CD4-positive, alpha-beta T cell treated with Interleukin-1 beta for 1 hour (primary cell): ENCODE data around the gene ZNF771.
A peak's percentile ranks its signal among the peaks of the same experiment; 100 is the strongest.
"Not testable (repeated sequence)": the region's sequence is repeated elsewhere in the genome, so short reads cannot be mapped to it uniquely, and the experiment has no call there.

ENCODE experiments used
- DNase-seq, 2 donors: peaks; one replicate each; pipeline ENCODE4 v3.0.0-alpha.2; 2020 to 2022

The ZNF771 gene

DNA sequence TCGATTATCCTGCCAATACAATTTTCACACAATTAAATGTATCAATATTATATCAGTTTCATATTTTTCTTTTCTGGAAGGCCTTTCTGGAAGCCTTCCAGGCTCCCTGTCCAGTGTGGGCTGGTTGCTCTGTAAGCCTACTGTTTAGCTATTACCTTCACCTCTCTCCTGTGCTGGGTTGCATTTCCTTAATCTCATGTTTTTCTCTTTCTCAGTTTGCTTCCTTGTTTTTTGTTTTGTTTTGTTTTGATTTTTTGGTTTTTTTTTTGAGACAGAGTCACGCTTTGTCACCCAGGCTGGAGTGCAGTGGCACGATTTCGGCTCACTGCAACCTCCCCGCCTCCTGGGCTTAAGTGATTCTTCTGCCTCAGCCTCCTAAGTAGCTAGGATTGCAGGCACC is 31.4 kb downstream of the ZNF771 start:
- no peak for DNase-seq

DNA sequence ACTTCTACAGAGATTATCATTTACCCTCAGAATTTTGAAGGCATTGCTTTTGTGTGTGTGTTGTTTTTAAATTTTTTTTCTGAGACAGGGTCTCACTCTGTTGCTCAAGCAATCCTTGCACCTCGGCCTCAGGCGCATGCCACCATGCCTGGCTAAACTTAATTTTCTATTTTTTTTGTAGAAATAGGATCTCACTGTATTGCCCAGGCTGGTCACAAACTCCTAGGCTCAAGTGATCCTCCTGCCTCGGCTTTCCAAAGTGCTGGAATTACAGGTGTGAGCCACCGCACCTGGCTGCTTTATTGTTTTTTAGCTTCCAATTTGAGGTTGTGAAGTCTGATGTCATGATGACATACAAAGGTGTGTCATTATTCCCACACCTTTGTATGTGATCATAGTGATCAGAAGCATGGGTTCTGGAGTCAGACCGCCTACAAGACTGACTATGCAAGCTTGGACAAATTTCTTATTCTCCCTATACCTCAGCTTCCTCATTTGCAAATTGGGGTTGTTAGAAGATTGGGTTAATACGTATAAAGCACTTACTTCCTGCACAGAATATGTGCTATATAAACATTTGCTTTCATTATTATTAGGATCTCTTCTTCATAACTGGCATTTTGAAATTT is 32.4 kb downstream of the ZNF771 start:
- no peak for DNase-seq

DNA sequence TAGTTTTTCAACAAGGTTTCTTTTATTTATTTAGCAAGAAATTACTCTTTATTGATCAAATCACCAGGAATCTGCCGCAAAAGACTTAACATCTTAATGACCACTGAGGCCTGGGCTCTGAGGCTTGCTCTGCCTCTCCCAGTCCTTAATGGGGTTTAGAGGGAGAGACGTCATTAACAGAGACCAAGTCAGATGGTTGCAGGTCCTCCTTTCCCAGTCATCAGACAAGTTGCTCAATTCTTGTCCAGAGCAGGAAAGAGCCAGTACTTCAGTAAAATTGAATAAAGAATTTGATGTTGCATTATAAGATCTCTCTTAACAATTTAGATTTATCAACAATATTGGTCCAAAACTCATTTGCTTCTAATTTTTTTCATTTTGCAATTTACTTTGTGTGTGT is 36.2 kb downstream of the ZNF771 start:
- DNase-seq, result no peak

DNA sequence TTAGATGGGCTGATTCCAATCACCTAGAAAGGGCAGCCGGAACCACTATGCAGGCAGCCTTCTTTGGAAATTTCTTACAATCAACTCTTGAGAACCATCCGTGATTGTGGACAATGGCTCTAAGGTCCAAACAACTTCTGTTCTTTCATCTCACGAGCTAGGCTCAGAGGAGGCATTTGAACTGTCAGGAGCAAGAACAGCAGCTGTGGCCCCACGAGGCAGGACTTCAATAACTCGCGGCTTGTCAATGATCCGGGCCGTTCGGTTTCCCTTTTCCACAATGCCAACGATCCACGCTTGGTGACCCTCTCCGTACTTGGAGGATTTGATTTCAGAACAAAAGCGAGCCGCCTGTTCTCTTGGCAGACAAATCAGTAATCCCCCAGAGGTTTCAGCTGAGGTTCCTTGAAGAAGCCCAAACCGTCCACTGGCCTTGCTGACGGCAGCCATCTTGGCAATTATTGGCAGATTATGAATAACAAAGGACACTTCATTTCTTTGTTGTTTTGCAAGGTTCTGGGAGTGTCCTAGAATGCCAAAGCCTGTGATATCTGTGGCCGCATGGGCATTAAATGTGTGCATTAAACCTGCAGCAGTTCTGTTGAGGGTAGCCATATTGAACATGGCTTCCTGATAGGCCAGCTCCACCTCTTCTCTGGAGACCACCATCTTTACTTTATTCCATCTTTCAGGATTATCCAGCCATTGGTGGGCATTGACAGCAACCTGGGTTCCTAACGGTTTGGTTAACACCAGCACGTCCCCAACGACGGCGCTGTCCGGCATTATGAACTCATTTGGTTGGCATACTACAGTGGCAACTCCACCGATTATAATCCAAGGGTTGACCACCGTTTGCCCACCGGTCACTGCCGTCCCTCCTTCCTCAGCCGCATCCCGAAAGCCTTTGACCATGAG is 37.1 kb downstream of the ZNF771 start:
- DNase-seq, result no peak

DNA sequence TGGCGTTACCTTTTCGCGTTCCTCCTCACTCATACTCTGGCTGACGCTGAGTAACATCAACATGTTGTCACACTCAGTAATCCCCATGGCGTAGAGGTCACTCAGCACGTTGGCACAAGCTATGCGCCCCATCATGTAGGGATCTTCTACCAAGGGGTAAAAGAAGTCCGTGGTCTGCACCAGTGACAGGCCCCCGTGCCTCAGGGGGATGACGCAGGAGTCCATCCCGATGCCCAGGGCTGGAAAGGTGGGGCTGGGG is 37.7 kb downstream of the ZNF771 start:
- no peak for DNase-seq

DNA sequence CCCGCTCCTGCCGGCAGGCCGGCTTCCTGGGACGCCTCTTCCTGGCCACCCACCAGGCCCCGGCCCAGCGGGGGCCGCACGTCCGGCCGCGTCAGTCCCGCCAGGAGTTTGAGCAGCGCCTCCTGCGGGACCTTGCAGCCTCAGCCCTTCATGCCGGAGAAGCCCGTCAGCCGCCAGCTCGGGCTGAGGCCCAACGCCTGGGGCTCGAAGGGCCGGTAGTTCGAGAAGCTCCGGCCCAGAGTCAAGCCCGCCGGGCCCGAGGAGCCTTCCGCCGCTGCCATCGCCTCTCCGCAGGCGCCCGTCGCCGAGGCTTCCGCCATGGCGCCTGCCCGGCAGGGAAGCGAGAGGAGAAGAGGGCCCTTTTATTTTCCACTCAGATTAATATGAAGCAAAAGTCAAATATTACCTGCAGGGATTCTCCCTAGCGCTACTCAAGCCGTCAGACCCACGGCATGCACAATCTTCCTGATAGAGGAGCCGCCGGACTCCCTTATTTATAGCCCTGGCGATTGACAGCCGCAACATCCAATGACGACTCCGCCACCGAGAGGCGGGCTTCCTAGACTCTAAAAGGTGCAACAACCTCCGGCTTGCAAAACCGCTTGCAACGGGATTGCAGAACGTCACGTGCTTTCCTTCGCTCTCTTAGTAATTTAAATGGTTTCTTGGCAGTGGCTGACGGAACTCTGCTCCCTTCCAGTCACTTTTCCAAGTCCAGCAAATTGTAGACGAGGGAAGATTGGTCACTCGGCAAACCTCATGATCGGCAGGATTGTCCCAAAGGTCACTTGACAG is 38.2 kb downstream of the ZNF771 start, which contains the start of gene SEPHS2:
Gene SEPHS2 (minus strand): TSS at position 467 of the 795 bp plus-strand sequence. CDS start 147 bp downstream, at position 320.
- DNase-seq, result peak; percentile 95 to 96

DNA sequence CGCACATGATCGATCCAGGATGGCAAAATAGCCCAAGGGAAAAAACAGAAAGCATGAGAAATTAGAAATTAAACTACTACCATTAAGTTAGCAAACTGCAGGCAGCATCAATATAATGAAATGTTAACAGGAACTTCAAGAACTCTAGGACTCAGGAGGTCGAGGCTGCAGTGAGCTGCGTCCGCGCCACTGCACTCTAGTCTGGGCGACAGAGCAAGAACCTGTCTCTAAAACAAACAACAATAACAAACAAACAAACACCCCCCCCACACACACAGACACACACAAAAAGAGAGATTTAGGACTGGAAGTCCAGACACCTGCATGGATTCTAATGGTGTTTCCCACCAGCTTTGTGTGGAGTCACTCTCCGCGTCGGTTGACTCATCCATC is 38.8 kb downstream of the ZNF771 start:
- no peak for DNase-seq

DNA sequence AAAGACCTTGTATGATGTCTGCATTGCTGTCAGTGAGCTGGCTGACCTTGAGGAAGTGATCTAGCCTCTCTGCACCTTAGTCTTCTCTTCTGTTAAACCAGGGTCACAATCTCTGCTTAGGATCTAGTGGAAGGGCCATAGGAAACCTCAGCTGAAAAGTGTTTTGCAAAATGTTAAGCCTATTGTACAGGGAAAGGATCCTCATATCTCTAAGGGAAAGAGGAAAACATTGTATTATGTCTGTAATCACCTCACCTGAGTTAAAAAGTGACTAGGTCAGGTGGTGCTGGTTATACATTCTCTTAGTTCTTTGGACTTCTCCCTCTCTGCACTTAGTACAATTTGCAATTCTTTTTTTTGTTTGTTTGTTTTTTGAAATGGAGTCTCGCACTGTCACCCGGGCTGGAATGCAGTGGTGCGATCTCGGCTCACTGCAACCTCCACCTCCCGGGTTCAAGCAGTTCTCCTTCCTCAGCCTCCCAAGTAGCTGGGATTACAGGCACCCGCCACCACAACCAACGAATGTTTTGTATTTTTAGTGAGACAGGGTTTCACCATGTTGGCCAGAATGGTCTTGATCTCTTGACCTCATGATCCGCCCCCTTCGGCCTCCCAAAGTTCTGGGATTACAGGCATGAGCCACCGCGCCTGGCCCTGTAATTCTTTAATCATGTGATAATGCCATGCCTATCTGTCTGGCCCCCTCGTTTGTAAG is 40.3 kb downstream of the ZNF771 start:
- no peak for DNase-seq

DNA sequence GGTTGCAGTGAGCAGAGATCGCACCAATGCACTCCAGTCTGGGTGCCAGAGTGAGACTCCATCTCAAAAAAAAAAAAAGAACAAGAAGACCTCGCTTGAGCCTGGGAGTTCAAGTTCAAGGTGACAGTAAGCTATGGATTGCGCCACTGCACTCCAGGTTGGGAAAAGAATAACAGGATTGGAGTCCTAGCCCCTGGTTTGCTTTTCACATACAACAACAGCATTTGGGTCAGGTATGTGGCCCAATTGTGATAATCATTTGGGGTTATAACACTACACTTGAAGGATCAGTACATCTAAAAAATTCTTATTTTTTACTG is 41.7 kb downstream of the ZNF771 start:
- no peak for DNase-seq

DNA sequence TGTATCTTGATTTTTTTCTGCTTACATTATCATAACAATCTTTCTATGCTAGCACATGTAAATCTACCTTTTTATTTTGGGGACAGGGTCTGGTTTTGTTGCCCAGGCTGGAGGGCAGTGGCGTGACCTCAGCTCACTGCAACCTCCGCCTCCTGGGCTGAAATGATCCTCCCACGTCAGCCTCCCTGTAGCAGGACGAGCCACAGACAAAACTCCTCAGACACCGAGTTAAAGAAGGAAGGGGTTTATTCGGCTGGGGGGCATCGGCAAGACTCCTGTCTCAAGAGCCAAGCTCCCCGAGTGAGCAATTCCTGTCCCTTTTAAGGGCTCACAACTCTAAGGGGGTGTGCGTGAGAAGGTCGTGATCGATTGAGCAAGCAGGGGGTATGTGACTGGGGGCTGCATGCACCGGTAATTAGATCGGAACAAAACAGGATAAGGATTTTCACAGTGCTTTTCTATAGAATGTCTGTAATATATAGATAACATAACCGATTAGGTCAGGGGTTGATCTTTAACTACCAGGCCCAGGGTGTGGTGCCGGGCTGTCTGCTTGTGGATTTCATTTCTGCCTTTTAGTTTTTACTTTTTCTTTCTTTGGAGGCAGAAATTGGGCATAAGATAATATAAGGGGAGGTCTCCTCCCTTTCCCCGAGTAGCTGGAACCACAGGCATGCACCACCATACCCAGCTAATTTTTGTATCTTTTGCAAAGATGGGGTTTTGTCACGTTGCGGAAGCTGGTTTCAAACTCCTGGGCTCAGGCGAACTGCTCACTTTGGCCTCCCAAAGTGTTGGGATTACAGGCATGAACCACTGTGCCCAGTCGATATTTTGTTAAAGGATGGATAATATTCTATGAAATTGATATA is 45.5 kb downstream of the ZNF771 start:
- not testable (repeated sequence) for DNase-seq

DNA sequence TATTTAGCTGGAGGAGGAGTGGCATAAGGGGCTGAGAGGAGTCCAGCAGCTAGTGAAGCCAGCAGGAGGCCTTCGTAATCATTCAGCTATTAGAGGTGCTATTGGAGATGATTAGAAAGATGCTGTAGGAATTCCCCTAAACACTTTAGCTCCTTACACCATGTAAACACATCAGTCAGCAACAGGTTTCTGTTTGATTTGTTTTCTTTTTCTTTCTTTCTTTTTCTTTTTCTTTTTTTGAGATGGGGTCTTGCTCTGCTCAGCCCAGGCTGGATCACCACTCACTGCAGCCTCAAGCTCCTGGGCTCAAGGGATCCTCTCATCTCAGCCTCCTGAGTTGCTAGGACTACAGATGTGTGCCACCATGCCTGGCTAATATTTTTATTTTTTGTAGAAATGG is 48.9 kb downstream of the ZNF771 start:
- no peak for DNase-seq

DNA sequence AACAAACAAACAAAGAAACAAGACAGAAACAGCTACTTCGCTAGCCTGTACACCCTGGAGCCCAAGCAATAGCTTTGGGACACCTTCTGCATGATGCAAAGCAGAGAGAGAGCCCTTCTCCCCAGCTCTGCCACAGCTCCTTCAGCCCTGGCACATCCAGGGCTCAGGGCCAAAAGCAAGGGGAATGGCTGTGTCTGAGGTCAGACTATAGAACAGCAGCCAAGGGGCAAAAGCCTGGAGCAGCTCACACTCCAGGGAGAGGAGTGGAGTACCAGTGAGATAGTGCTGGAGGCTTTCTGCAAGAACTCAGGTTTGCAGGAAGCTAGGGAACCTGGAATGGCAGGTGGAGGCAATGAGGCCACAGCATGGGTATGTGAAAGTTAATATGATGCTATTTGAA is 49.9 kb downstream of the ZNF771 start:
- DNase-seq, result no peak

DNA sequence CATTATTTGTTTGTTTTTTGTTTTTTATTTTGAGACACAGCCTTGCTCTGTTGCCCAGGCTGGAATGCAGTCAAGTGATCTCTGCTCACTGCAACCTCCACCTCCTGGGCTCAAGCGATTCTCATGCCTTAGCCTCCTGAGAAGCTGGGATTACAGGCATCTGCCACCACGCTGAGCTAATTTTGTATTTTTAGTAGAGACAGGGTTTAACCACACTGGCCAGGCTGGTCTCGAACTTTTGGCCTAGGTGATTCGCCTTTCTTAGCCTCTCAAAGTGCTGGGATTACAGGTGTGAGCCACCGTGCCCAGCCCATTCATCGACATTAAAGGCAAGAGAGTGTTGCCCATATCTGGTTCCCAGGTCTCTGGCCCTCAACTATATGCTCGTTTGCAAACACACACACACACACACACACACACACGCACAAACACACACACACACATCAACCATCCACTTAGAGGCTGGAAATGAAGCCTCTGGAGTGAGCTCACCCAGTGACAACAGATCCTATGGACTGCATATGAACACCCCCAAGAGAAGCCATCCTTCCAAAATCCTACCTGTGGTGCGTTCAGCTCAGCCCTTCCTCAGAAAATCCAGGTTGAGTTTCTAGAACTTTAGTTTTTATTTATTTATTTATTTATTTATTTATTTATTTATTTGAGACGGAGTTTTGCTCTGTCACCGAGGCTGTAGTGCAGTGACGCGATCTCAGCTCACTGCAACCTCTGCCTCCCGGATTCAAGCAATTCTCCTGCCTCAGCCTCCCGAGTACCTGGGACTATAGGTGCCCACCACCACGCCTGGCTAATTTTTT is 50.5 kb downstream of the ZNF771 start:
- DNase-seq, result no peak

DNA sequence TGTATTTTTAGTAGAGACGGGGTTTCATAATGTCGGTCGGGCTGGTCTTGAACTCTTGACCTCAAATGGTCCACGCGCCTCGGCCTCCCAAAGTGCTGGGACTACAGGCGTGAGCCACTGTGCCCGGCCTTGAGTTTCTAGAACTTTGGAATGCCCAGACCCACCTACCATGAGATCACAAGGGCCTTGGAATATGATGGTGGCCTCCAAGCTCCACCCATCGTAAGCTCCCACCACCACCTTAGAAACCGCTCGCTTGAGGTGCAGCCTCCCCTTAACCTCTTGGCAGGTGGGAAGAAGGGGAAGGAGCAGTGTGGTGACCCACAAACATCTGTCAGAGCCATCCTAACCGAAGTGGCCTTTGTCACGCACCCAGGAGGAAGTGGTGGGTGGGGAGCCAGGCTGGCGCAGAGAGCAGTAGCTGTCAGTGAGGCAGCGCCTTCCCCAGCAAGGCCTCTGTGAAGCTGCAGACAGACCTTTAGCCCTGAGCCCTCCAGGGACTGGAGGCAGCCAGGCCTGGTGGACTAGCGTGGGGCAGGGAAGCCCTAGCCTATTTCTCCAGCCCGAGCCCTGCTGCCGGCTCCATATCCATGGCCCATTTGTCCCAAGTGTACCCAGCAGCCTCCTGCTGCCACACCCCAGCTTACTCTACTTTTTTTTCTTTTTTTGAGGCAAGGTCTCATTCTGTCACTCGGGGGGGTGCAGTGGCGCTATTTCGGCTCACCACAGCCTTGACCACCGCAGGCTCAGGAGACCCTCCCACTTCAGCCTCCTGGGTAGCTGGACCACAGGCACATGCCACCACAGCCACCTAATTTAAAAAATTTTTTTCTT is 51.4 kb downstream of the ZNF771 start:
- peak; percentile 76 to 79 for DNase-seq

DNA sequence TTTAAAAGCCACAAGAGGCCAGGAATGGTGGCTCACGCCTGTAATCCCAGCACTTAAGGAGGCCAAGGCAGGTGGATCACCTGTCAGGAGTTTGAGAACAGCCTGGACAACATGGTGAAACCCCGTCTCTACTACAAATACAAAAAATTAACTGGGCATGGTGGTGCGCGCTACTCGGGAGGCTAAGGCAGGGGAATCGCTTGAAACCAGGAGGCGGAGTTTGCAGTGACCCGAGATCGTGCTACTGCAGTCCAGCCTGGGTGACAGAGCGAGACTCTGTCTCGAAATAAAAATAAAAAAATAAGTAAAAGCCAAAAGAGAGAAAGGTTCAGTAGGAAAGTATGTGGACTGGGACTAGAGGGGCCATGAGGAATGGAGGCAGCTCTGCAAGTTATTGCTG is 52.0 kb downstream of the ZNF771 start:
- DNase-seq, result no peak

DNA sequence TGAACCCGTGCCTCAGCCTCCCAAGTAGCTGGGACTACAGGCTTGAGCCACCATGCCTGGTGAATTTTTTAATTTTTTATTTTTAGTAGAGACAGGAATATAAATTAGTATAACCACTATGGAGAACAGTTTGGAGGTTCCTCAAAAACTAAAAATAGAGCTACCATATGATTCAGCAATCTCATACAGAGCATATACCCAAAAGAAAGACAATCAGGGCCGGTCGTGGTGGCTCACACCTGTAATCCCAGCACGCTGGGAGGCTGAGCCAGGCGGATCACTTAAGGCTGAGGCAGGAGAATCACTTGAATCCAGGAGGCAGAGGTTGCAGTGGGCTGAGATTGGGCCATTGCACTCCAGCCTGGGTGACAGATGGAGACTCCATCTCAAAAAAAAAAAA is 54.0 kb downstream of the ZNF771 start:
- DNase-seq, result not testable (repeated sequence)

DNA sequence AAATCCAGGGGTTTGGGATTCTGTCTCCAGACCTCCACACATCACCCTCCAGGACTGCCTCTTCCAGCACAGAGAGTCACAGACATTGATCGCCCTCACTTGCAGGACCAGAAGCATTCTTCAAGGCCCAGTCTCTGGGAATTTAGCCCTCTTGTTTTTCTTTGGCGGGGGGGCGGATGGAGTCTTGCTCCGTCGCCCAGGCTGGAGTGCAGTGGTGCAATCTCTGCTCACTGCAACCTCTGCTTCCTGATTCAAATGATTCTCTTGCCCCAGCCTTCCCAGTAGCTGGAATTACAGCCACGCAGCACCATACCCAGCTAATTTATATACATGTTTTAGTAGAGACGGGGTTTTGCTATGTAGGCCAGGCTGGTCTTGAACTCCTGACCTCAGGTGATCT is 56.7 kb downstream of the ZNF771 start:
- no peak for DNase-seq
